ENCODE measurements around the gene SELE. TPM values are rescaled to one million over a fixed set of nuclear protein-coding genes. Genes with fewer than 3 reads are reported as not detected.

SELE gene, protein sequence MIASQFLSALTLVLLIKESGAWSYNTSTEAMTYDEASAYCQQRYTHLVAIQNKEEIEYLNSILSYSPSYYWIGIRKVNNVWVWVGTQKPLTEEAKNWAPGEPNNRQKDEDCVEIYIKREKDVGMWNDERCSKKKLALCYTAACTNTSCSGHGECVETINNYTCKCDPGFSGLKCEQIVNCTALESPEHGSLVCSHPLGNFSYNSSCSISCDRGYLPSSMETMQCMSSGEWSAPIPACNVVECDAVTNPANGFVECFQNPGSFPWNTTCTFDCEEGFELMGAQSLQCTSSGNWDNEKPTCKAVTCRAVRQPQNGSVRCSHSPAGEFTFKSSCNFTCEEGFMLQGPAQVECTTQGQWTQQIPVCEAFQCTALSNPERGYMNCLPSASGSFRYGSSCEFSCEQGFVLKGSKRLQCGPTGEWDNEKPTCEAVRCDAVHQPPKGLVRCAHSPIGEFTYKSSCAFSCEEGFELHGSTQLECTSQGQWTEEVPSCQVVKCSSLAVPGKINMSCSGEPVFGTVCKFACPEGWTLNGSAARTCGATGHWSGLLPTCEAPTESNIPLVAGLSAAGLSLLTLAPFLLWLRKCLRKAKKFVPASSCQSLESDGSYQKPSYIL
- total RNA-seq (2012; rRNA removed) (not detected in 2 replicates), polyA plus RNA-seq (2012; rRNA removed) (not detected in 2 replicates), Bru-seq, nascent RNA (not detected), BruChase-seq, experiment 1, labeled RNA remaining after a 6-hour chase (percentile 7 among the genes with signal in this experiment), BruChase-seq, experiment 2, labeled RNA remaining after a 2-hour chase (not detected)
- not detected in 2 replicates for polyA plus RNA-seq (2012; cell fraction: cytosol; rRNA removed)
- polyA plus RNA-seq (2012; cell fraction: nucleus; rRNA removed; ENCODE audit: low replicate concordance), result not detected in 2 replicates
- long read RNA-seq, result 0 reads

DNA sequence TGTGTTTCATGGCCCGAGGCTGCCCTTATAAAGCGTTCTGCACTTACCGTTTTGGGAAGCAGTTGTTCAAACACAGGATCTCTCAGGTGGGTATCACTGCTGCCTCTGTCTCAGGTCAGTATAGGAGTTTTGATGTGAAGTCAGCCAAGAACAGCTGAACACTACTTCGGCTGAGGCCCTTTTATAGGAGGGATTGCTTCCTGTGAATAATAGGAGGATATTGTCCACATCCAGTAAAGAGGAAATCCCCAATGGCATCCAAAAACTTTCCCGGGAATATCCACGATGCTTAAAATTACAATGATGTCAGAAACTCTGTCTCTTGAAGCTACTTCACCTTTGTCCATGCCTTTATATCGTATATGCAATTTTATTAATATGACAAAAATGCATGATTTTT is at the start of gene SELE:
TSS of gene SELE (minus strand) at position 156 of the 400 bp plus-strand sequence. CDS start 467 bp downstream, outside the sequence.
- Histone ChIP-seq H3K9me1 (ENCODE audit: insufficient read depth, low read length) (no peaks in the 10 kb centered on the region), H3K23ac (ENCODE audit: low read depth, low read length) (no peak within 1 kb of the TSS), H2BK15ac (ENCODE audit: low read depth, low read length) (no peak within 1 kb of the TSS), H2AFZ (replicated peaks; ENCODE audit: low read length, poor library complexity) (no peak within 1 kb of the TSS), H3K36me3 (ENCODE audit: control insufficient read depth, insufficient read depth, low read length) (no peaks in the 10 kb centered on the region), H2AK5ac (ENCODE audit: low read depth, low read length) (no peak within 1 kb of the TSS), H2BK120ac (ENCODE audit: low read depth, low read length) (no peak within 1 kb of the TSS), H3K4ac (ENCODE audit: low read depth, low read length) (no peak within 1 kb of the TSS), H3K27ac (ENCODE audit: insufficient read depth, low read length) (no peak within 1 kb of the TSS), H3K18ac (ENCODE audit: low read depth, low read length) (no peak within 1 kb of the TSS), H3K14ac (replicated peaks; ENCODE audit: low read depth, low read length) (no peak within 1 kb of the TSS), H3K79me1 (ENCODE audit: low read depth in 1 of 2, low read length in 2 of 2) (no peaks in the 10 kb centered on the region), H4K8ac (ENCODE audit: low read depth in 2 of 2, low read length in 2 of 2) (no peak within 1 kb of the TSS), H3K4me3 (ENCODE audit: insufficient read depth, low read depth, low read length) (no peak within 1 kb of the TSS), H3K9me3 (ENCODE audit: control insufficient read depth, insufficient read depth, low read length) (no peaks in the 10 kb centered on the region), H3K56ac (ENCODE audit: extremely low read depth, insufficient read depth, low read length) (no peak within 1 kb of the TSS), H4K91ac (ENCODE audit: insufficient read depth, low read depth, low read length) (no peak within 1 kb of the TSS), H3K4me1 (ENCODE audit: control insufficient read depth, insufficient read depth, low read length) (no peaks in the 10 kb centered on the region), H4K5ac (ENCODE audit: low read depth, low read length) (no peak within 1 kb of the TSS), H2BK20ac (ENCODE audit: low read depth, low read length) (no peak within 1 kb of the TSS), H3K9ac (ENCODE audit: low read depth, low read length) (no peak within 1 kb of the TSS), H2BK5ac (ENCODE audit: low read depth, low read length, poor library complexity, severe bottlenecking) (no peak within 1 kb of the TSS), H3K4me2 (ENCODE audit: low read depth, low read length) (no peak within 1 kb of the TSS), H4K20me1 (ENCODE audit: insufficient read depth, low read length) (no peaks in the 10 kb centered on the region), H2AK9ac (replicated peaks; ENCODE audit: low read depth, low read length, poor library complexity) (no peak within 1 kb of the TSS), H3K27me3 (ENCODE audit: control insufficient read depth, insufficient read depth, low read length) (peaks cover 2% of the 10 kb centered on the region; the same call in 1 of the 2 replicates)
- CTCF ChIA-PET, result no interaction called here
- in situ Hi-C loops (cut with MboI; ENCODE audit: low sequenced_read_pairs), result no loop called here
- ATAC-seq (ENCODE audit: low read depth) (no peak), DNase-seq (no peak)
- no CpG with 5 or more reads among the region's 7 CpGs for WGBS, 2 experiments (ENCODE audit: extremely low coverage in 2 of 2, insufficient read length in 1 of 2)
- POLR2A ChIA-PET (ENCODE audit: unreplicated experiment), result no interaction called here
- dilution Hi-C loops (cut with HindIII; ENCODE audit: low sequenced_read_pairs, unreplicated experiment), result no loop called here
- BruUV-seq (replicated peaks), result no TSS peak
- intact Hi-C loops (cut with micrococcal nuclease), result no loop called here
- TF ChIP-seq FOS (IDR thresholded peaks at IDR 0.05; ENCODE audit: low read depth, low read length) (no peak), MAZ (IDR thresholded peaks at IDR 0.05; ENCODE audit: borderline replicate concordance, low read depth, low read length) (no peak), SMC3 (IDR thresholded peaks at IDR 0.05; ENCODE audit: low read depth, low read length) (no peak), POLR2A (IDR thresholded peaks at IDR 0.05; ENCODE audit: low read depth, low read length) (no peak), RAD21 (IDR thresholded peaks at IDR 0.05; ENCODE audit: low read length) (no peak), RFX5 (IDR thresholded peaks at IDR 0.05; ENCODE audit: low read depth, low read length) (no peak), CHD1 (IDR thresholded peaks at IDR 0.05; ENCODE audit: low read depth, low read length) (no peak), BHLHE40 (IDR thresholded peaks at IDR 0.05; ENCODE audit: low read depth, low read length) (no peak)
- TF ChIP-seq, protein P1, sequence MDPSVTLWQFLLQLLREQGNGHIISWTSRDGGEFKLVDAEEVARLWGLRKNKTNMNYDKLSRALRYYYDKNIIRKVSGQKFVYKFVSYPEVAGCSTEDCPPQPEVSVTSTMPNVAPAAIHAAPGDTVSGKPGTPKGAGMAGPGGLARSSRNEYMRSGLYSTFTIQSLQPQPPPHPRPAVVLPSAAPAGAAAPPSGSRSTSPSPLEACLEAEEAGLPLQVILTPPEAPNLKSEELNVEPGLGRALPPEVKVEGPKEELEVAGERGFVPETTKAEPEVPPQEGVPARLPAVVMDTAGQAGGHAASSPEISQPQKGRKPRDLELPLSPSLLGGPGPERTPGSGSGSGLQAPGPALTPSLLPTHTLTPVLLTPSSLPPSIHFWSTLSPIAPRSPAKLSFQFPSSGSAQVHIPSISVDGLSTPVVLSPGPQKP (IDR thresholded peaks at IDR 0.05; ENCODE audit: borderline replicate concordance, low read depth, low read length), result no peak
- TF ChIP-seq, protein P2, sequence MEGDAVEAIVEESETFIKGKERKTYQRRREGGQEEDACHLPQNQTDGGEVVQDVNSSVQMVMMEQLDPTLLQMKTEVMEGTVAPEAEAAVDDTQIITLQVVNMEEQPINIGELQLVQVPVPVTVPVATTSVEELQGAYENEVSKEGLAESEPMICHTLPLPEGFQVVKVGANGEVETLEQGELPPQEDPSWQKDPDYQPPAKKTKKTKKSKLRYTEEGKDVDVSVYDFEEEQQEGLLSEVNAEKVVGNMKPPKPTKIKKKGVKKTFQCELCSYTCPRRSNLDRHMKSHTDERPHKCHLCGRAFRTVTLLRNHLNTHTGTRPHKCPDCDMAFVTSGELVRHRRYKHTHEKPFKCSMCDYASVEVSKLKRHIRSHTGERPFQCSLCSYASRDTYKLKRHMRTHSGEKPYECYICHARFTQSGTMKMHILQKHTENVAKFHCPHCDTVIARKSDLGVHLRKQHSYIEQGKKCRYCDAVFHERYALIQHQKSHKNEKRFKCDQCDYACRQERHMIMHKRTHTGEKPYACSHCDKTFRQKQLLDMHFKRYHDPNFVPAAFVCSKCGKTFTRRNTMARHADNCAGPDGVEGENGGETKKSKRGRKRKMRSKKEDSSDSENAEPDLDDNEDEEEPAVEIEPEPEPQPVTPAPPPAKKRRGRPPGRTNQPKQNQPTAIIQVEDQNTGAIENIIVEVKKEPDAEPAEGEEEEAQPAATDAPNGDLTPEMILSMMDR (conservative IDR thresholded peaks at IDR 0.05; ENCODE audit: low read depth, low read length), result no peak
- TF ChIP-seq, protein P3, sequence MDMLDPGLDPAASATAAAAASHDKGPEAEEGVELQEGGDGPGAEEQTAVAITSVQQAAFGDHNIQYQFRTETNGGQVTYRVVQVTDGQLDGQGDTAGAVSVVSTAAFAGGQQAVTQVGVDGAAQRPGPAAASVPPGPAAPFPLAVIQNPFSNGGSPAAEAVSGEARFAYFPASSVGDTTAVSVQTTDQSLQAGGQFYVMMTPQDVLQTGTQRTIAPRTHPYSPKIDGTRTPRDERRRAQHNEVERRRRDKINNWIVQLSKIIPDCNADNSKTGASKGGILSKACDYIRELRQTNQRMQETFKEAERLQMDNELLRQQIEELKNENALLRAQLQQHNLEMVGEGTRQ (IDR thresholded peaks at IDR 0.05; ENCODE audit: low read depth, low read length), result no peak

Measured in IMR-90 (cell line).